GM23338 (cell line): ENCODE data around the gene EHD1. TPM values are rescaled to one million over a fixed set of nuclear protein-coding genes. Genes with fewer than 3 reads are reported as not detected.

ENCODE experiments used
- ATAC-seq: fragments of 200-7000 bp; cut with Tn5 transposase; 3 replicates; pipeline ENCODE4 v1.9.1; 2020
- DNase-seq: peaks from one replicate; pipeline ENCODE4 v3.0.0-alpha.2; 2015; ENCODE audit warnings: low spot score
- H2AFZ ChIP-seq: fragments of 200-600 bp; sonication (generic); 2 replicates; pipeline ENCODE4 v1.8.0; 2016; ENCODE audit warnings: antibody characterized with exemption, mild to moderate bottlenecking, moderate library complexity
- H3F3A ChIP-seq: fragments of 200-600 bp; sonication (generic); replicated peaks from 2 replicates; pipeline ENCODE4 v1.8.0; 2017; ENCODE audit warnings: antibody characterized with exemption, mixed run types, low read depth
- H3K27ac ChIP-seq: fragments of 200-600 bp; sonication (generic); 2 replicates; pipeline ENCODE4 v1.6.1; 2016; ENCODE audit warnings: low read depth
- H3K27me3 ChIP-seq: fragments of 200-600 bp; sonication (generic); 2 replicates; pipeline ENCODE4 v1.8.0; 2016; ENCODE audit warnings: mild to moderate bottlenecking, mixed run types, moderate library complexity; ENCODE audit not compliant: insufficient read depth
- H3K36me3 ChIP-seq: fragments of 200-600 bp; sonication (generic); 2 replicates; pipeline ENCODE4 v1.8.0; 2016; ENCODE audit warnings: mild to moderate bottlenecking; ENCODE audit not compliant: insufficient read depth
- H3K4me1 ChIP-seq: fragments of 200-600 bp; sonication (generic); 2 replicates; pipeline ENCODE4 v1.8.0; 2016; ENCODE audit warnings: mild to moderate bottlenecking, moderate library complexity; ENCODE audit not compliant: insufficient read depth
- H3K4me2 ChIP-seq: fragments of 200-600 bp; sonication (generic); 2 replicates; pipeline ENCODE4 v1.7.1; 2017; ENCODE audit warnings: mixed run types
- H3K4me3 ChIP-seq: fragments of 200-600 bp; sonication (generic); 2 replicates; pipeline ENCODE4 v1.6.1; 2016; ENCODE audit warnings: mixed run types
- H3K79me2 ChIP-seq: fragments of 200-600 bp; sonication (generic); replicated peaks from 2 replicates; pipeline ENCODE4 v1.8.0; 2017; ENCODE audit warnings: mild to moderate bottlenecking; ENCODE audit not compliant: insufficient read depth
- H3K9me2 ChIP-seq: fragments of 200-600 bp; sonication (generic); 2 replicates; pipeline ENCODE4 v1.8.0; 2017; ENCODE audit not compliant: insufficient read depth
- H4K20me1 ChIP-seq: fragments of 200-600 bp; sonication (generic); replicated peaks from 2 replicates; pipeline ENCODE4 v1.8.0; 2017; ENCODE audit warnings: mild to moderate bottlenecking; ENCODE audit not compliant: insufficient read depth
- H3K27ac Mint-ChIP-seq: 2 replicates; pipeline ENCODE4 v1.8.0; 2020; ENCODE audit warnings: inconsistent platforms, mild to moderate bottlenecking, moderate library complexity, mixed read lengths
- H3K27me3 Mint-ChIP-seq: 3 replicates; pipeline ENCODE4 v1.8.0; 2022; ENCODE audit warnings: low read depth, mild to moderate bottlenecking, moderate library complexity, mixed read lengths, inconsistent platforms; ENCODE audit not compliant: insufficient read depth, poor library complexity
- H3K36me3 Mint-ChIP-seq: 3 replicates; pipeline ENCODE4 v1.8.0; 2021; ENCODE audit warnings: low read depth, mild to moderate bottlenecking, inconsistent platforms, moderate library complexity, mixed read lengths
- H3K4me1 Mint-ChIP-seq: 3 replicates; pipeline ENCODE4 v1.8.0; 2020; ENCODE audit warnings: mild to moderate bottlenecking, inconsistent platforms, mixed read lengths
- H3K4me3 Mint-ChIP-seq: 3 replicates; pipeline ENCODE4 v1.8.0; 2021; ENCODE audit warnings: moderate library complexity, mild to moderate bottlenecking, inconsistent platforms, mixed read lengths
- H3K9me3 Mint-ChIP-seq: 3 replicates; pipeline ENCODE4 v1.8.0; 2020; ENCODE audit warnings: moderate library complexity, mild to moderate bottlenecking, inconsistent platforms, mixed read lengths
- CREB1 ChIP-seq: fragments of 250-450 bp; sonication (Bioruptor Pico); IDR thresholded peaks from 2 replicates; pipeline ENCODE4 v1.5.0; 2020; ENCODE audit warnings: low read depth, mild to moderate bottlenecking, moderate library complexity
- EZH2 ChIP-seq: fragments of 200-600 bp; sonication (generic); IDR thresholded peaks from one replicate; pipeline ENCODE4 v1.8.0; 2017; ENCODE audit warnings: antibody characterized with exemption, mild to moderate bottlenecking, low read depth; ENCODE audit not compliant: unreplicated experiment
- EZH2phosphoT487 ChIP-seq: fragments of 200-600 bp; sonication (generic); IDR thresholded peaks from one replicate; pipeline ENCODE4 v1.8.1; 2018; ENCODE audit warnings: antibody characterized with exemption; ENCODE audit not compliant: unreplicated experiment
- JUNB ChIP-seq: IDR thresholded peaks from one replicate; pipeline ENCODE4 v1.6.1; 2016; ENCODE audit warnings: antibody characterized with exemption; ENCODE audit not compliant: unreplicated experiment
- POLR2AphosphoS5 ChIP-seq: IDR thresholded peaks from 2 replicates; pipeline ENCODE4 v1.6.1; 2016; ENCODE audit warnings: antibody characterized with exemption, low read depth
- STAT1 ChIP-seq: IDR thresholded peaks from one replicate; pipeline ENCODE4 v1.6.1; 2016; ENCODE audit warnings: antibody characterized with exemption; ENCODE audit not compliant: unreplicated experiment
- ZNF114 ChIP-seq: fragments of 250-450 bp; sonication (Bioruptor Pico); IDR thresholded peaks from 2 replicates; pipeline ENCODE4 v1.5.0; 2020; ENCODE audit warnings: mild to moderate bottlenecking, moderate library complexity
- ZNF331 ChIP-seq: fragments of 250-450 bp; sonication (Bioruptor Pico); IDR thresholded peaks from 2 replicates; pipeline ENCODE4 v1.5.0; 2020; ENCODE audit warnings: low read depth, mild to moderate bottlenecking, moderate library complexity
- polyA plus RNA-seq: library from polyadenylated mRNA; unstranded; fragments of >200 nt; fragmentation: Nextera tagmentation; extraction: Ambion mirVana; gene quantifications from 2 replicates; pipeline ENCODE4 v1.2.1, GENCODE V29; 2016
- total RNA-seq: library from RNA; depleted of rRNA; stranded (reverse); fragments of >200 nt; shearing (Covaris generic); gene quantifications from 2 replicates; pipeline ENCODE4 v1.2.3, GENCODE V29; 2014
- TF ChIP-seq, protein P1 (sequence below): IDR thresholded peaks from 2 replicates; pipeline ENCODE4 v1.6.1; 2016; ENCODE audit warnings: antibody characterized with exemption
- TF ChIP-seq, protein P2 (sequence below): fragments of 250-450 bp; sonication (Bioruptor Pico); IDR thresholded peaks from 2 replicates; pipeline ENCODE4 v1.5.0; 2020; ENCODE audit warnings: mild to moderate bottlenecking, moderate library complexity
- TF ChIP-seq, protein P3 (sequence below), 2 experiments: fragments of 200-600 bp in 1 of 2; sonication (generic) in 1 of 2; conservative IDR thresholded peaks; 2 replicates each; pipeline versions ENCODE4 v1.5.1 to v1.6.1; 2016 to 2017; ENCODE audit warnings: antibody characterized with exemption in 2 of 2, low read depth in 2 of 2, mild to moderate bottlenecking in 2 of 2, moderate library complexity in 1 of 2
- TF ChIP-seq, protein P4 (sequence below): IDR thresholded peaks from one replicate; pipeline ENCODE4 v1.6.1; 2018; ENCODE audit warnings: antibody characterized with exemption; ENCODE audit not compliant: unreplicated experiment

Gene EHD1
- total and polyA plus RNA-seq, 2 experiments from 2014 or later: 16.7 to 69.7 TPM

DNA sequence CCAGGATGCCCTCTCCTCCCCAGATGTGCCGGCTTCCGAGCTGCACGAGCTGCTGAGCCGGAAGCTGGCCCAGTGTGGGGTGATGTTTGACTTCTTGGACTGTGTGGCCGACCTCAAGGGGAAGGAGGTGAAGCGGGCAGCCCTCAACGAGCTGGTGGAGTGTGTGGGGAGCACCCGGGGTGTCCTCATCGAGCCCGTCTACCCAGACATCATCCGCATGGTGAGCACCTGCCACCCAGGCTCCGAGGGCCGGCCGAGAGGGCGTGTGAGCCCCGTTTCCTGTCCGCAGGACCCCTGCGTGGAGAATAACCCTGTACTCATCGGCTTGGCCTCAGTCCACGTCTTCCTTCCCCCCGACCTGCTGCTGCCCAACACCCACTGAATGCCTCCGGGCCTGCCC is 48.3 kb upstream of the EHD1 start:
- Histone ChIP-seq H3K79me2 (no peaks in the 10 kb centered on the region), H4K20me1 (no peaks in the 10 kb centered on the region; the same call in 1 of the 2 replicates), H3K4me2 (no peak overlapping the region), H3K27ac (no peak overlapping the region), H3K4me3 (no peak overlapping the region), H3K27me3 (no peaks in the 10 kb centered on the region), H3K36me3 (no peaks in the 10 kb centered on the region), H3K4me1 (peaks cover 4% of the 10 kb centered on the region; the same call in 1 of the 2 replicates), H2AFZ (no peak overlapping the region), H3K9me2 (no peaks in the 10 kb centered on the region), H3F3A (no peaks in the 10 kb centered on the region)
- H3K4me1 Mint-ChIP-seq: peaks cover 6% of the 10 kb centered on the region; the same call in 1 of the 3 replicates
- no peaks in the 10 kb centered on the region for H3K36me3 Mint-ChIP-seq
- no peak overlapping the region for H3K4me3 Mint-ChIP-seq
- TF ChIP-seq, protein P1, sequence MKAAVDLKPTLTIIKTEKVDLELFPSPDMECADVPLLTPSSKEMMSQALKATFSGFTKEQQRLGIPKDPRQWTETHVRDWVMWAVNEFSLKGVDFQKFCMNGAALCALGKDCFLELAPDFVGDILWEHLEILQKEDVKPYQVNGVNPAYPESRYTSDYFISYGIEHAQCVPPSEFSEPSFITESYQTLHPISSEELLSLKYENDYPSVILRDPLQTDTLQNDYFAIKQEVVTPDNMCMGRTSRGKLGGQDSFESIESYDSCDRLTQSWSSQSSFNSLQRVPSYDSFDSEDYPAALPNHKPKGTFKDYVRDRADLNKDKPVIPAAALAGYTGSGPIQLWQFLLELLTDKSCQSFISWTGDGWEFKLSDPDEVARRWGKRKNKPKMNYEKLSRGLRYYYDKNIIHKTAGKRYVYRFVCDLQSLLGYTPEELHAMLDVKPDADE: no peak
- TF ChIP-seq JUNB (no peak), EZH2phosphoT487 (no peak), EZH2 (no peak), ZNF114 (CRISPR knock-in tag) (no peak), CREB1 (CRISPR knock-in tag) (no peak), STAT1 (no peak), ZNF331 (no peak), POLR2AphosphoS5 (no peak)
- TF ChIP-seq, protein P2, sequence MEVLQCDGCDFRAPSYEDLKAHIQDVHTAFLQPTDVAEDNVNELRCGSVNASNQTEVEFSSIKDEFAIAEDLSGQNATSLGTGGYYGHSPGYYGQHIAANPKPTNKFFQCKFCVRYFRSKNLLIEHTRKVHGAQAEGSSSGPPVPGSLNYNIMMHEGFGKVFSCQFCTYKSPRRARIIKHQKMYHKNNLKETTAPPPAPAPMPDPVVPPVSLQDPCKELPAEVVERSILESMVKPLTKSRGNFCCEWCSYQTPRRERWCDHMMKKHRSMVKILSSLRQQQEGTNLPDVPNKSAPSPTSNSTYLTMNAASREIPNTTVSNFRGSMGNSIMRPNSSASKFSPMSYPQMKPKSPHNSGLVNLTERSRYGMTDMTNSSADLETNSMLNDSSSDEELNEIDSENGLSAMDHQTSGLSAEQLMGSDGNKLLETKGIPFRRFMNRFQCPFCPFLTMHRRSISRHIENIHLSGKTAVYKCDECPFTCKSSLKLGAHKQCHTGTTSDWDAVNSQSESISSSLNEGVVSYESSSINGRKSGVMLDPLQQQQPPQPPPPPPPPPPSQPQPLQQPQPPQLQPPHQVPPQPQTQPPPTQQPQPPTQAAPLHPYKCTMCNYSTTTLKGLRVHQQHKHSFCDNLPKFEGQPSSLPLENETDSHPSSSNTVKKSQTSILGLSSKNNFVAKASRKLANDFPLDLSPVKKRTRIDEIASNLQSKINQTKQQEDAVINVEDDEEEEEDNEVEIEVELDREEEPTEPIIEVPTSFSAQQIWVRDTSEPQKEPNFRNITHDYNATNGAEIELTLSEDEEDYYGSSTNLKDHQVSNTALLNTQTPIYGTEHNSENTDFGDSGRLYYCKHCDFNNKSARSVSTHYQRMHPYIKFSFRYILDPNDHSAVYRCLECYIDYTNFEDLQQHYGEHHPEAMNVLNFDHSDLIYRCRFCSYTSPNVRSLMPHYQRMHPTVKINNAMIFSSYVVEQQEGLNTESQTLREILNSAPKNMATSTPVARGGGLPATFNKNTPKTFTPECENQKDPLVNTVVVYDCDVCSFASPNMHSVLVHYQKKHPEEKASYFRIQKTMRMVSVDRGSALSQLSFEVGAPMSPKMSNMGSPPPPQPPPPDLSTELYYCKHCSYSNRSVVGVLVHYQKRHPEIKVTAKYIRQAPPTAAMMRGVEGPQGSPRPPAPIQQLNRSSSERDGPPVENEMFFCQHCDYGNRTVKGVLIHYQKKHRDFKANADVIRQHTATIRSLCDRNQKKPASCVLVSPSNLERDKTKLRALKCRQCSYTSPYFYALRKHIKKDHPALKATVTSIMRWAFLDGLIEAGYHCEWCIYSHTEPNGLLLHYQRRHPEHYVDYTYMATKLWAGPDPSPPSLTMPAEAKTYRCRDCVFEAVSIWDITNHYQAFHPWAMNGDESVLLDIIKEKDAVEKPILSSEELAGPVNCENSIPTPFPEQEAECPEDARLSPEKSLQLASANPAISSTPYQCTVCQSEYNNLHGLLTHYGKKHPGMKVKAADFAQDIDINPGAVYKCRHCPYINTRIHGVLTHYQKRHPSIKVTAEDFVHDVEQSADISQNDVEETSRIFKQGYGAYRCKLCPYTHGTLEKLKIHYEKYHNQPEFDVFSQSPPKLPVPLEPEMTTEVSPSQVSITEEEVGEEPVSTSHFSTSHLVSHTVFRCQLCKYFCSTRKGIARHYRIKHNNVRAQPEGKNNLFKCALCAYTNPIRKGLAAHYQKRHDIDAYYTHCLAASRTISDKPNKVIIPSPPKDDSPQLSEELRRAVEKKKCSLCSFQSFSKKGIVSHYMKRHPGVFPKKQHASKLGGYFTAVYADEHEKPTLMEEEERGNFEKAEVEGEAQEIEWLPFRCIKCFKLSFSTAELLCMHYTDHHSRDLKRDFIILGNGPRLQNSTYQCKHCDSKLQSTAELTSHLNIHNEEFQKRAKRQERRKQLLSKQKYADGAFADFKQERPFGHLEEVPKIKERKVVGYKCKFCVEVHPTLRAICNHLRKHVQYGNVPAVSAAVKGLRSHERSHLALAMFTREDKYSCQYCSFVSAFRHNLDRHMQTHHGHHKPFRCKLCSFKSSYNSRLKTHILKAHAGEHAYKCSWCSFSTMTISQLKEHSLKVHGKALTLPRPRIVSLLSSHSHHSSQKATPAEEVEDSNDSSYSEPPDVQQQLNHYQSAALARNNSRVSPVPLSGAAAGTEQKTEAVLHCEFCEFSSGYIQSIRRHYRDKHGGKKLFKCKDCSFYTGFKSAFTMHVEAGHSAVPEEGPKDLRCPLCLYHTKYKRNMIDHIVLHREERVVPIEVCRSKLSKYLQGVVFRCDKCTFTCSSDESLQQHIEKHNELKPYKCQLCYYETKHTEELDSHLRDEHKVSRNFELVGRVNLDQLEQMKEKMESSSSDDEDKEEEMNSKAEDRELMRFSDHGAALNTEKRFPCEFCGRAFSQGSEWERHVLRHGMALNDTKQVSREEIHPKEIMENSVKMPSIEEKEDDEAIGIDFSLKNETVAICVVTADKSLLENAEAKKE (CRISPR knock-in tag): no peak
- TF ChIP-seq, protein P3, sequence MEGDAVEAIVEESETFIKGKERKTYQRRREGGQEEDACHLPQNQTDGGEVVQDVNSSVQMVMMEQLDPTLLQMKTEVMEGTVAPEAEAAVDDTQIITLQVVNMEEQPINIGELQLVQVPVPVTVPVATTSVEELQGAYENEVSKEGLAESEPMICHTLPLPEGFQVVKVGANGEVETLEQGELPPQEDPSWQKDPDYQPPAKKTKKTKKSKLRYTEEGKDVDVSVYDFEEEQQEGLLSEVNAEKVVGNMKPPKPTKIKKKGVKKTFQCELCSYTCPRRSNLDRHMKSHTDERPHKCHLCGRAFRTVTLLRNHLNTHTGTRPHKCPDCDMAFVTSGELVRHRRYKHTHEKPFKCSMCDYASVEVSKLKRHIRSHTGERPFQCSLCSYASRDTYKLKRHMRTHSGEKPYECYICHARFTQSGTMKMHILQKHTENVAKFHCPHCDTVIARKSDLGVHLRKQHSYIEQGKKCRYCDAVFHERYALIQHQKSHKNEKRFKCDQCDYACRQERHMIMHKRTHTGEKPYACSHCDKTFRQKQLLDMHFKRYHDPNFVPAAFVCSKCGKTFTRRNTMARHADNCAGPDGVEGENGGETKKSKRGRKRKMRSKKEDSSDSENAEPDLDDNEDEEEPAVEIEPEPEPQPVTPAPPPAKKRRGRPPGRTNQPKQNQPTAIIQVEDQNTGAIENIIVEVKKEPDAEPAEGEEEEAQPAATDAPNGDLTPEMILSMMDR (conservative IDR thresholded peaks at IDR 0.05; ENCODE audit: low read depth in 2 of 2): no peak
- TF ChIP-seq, protein P4, sequence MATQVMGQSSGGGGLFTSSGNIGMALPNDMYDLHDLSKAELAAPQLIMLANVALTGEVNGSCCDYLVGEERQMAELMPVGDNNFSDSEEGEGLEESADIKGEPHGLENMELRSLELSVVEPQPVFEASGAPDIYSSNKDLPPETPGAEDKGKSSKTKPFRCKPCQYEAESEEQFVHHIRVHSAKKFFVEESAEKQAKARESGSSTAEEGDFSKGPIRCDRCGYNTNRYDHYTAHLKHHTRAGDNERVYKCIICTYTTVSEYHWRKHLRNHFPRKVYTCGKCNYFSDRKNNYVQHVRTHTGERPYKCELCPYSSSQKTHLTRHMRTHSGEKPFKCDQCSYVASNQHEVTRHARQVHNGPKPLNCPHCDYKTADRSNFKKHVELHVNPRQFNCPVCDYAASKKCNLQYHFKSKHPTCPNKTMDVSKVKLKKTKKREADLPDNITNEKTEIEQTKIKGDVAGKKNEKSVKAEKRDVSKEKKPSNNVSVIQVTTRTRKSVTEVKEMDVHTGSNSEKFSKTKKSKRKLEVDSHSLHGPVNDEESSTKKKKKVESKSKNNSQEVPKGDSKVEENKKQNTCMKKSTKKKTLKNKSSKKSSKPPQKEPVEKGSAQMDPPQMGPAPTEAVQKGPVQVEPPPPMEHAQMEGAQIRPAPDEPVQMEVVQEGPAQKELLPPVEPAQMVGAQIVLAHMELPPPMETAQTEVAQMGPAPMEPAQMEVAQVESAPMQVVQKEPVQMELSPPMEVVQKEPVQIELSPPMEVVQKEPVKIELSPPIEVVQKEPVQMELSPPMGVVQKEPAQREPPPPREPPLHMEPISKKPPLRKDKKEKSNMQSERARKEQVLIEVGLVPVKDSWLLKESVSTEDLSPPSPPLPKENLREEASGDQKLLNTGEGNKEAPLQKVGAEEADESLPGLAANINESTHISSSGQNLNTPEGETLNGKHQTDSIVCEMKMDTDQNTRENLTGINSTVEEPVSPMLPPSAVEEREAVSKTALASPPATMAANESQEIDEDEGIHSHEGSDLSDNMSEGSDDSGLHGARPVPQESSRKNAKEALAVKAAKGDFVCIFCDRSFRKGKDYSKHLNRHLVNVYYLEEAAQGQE: no peak
- no peak for ATAC-seq
- peaks cover 14% of the 10 kb centered on the region for H3K27me3 Mint-ChIP-seq
- H3K27ac Mint-ChIP-seq: no peak overlapping the region
- no peak for DNase-seq
- no peaks in the 10 kb centered on the region; the same call in 2 of the 3 replicates for H3K9me3 Mint-ChIP-seq
